Raji (cell line): ENCODE data around the gene TMEM130.

ENCODE experiments used
- POLR2A ChIP-seq: IDR thresholded peaks from 2 replicates; pipeline ENCODE4 v1.6.1; 2011; ENCODE audit warnings: low read depth, low read length, control low read depth; ENCODE audit not compliant: insufficient read depth

TMEM130 gene, protein sequence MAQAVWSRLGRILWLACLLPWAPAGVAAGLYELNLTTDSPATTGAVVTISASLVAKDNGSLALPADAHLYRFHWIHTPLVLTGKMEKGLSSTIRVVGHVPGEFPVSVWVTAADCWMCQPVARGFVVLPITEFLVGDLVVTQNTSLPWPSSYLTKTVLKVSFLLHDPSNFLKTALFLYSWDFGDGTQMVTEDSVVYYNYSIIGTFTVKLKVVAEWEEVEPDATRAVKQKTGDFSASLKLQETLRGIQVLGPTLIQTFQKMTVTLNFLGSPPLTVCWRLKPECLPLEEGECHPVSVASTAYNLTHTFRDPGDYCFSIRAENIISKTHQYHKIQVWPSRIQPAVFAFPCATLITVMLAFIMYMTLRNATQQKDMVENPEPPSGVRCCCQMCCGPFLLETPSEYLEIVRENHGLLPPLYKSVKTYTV

GRCh38 chr7:98869597-98870120 lies at the start of gene TMEM130:
Gene TMEM130, minus strand, starts transcription at chr7:98870014. Its CDS starts 153 bp downstream, at chr7:98869861.
- no peak for TF ChIP-seq POLR2A

GRCh38 chr7:98917331-98917730 lies 47.5 kb upstream of the TMEM130 start:
- TF ChIP-seq POLR2A = no peak

- TF ChIP-seq POLR2A = no peak
Measured at GRCh38 chr7:98913612-98914011, 43.8 kb upstream of the TMEM130 start.

GRCh38 chr7:98913026-98913425 lies 43.2 kb upstream of the TMEM130 start:
- no peak for TF ChIP-seq POLR2A

- no peak for TF ChIP-seq POLR2A
Measured at GRCh38 chr7:98911916-98912315, 42.1 kb upstream of the TMEM130 start.

DNA sequence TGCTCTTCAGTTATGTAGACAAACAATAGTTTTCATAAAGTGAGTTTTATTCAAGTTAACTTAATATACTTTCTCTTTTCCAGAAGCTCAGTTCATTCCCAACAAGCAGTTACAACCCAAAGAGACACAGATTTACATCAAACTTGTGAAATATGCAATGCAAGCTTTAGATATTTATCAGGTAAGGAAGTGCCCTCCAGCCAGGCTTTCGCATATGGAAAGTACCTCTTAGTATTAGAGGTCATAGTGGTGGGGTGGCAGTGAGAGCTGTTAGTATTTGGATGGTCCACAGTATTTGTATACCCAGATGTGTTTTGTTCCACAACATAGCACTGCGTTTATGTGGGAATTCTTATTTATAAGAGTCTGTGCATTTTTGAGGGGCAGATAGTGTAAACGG lies 40.6 kb upstream of the TMEM130 start:
- TF ChIP-seq POLR2A = no peak

DNA sequence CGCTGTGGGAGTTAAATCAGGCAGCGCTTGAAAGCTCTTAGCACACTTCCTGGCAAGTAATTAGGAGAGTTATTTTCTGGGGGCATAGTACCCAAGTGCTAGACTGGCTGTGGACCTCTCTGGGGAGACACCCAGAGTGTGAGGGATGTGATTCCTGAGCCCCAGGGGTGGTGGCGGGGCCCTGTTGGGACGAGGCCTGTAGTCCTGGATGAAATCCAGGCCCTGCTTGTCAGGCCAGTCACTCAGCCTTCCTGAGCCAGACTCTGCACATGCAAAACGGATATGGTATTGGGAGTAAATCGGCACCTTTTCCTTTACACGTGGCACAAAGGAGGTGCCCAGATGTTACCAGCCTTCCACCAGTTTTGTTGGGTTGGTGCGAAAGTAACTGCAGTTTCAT lies 39.7 kb upstream of the TMEM130 start:
- TF ChIP-seq POLR2A = no peak

GRCh38 chr7:98908585-98908984 lies 38.8 kb upstream of the TMEM130 start:
- no peak for TF ChIP-seq POLR2A

GRCh38 chr7:98907570-98907969 lies 37.8 kb upstream of the TMEM130 start:
- TF ChIP-seq POLR2A = no peak

- TF ChIP-seq POLR2A = no peak
Measured at GRCh38 chr7:98903246-98903645, 33.4 kb upstream of the TMEM130 start.

GRCh38 chr7:98902523-98902922 lies 32.7 kb upstream of the TMEM130 start:
- no peak for TF ChIP-seq POLR2A

DNA sequence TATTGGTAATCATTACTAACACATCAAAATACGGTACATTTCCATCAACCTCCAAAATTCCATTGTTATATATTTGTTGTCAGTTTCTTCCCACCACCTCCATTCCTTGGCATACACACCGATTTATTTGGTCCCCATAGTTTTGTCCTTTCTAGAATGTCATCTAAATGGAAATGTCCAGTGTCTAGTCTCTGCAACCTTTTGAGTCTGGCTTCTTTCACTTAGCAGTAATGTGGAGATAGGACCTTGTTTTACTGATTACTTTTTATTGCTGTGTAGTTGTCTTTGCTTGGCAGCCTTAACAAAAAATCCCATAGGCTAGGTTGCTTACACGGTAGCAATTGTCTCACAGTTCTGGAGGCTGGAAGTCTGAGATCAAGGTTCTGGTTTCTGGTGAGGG lies 31.0 kb upstream of the TMEM130 start:
- no peak for TF ChIP-seq POLR2A

GRCh38 chr7:98899816-98900215 lies 30.0 kb upstream of the TMEM130 start:
- TF ChIP-seq POLR2A = no peak

- TF ChIP-seq POLR2A = no peak
Measured at GRCh38 chr7:98892609-98893008, 22.8 kb upstream of the TMEM130 start.

DNA sequence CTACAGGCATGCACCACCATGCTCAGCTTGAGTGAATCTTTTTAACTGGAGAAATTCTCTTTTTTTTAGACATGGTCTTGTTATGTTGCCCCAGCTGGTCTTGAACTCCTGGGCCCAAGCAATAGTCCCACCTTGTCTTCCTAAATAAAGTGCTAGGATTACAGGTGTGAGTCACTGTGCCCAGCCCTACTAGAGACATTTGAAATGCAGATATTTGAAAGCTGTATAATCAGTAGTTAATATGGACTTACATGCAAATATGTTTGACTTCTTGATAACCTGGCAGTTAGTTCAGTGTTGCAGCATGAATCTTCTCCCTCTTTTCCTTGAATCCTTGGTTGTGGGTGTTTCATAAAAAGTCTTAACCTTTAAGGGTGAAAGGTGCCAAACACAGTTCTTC lies 17.2 kb upstream of the TMEM130 start:
- no peak for TF ChIP-seq POLR2A

DNA sequence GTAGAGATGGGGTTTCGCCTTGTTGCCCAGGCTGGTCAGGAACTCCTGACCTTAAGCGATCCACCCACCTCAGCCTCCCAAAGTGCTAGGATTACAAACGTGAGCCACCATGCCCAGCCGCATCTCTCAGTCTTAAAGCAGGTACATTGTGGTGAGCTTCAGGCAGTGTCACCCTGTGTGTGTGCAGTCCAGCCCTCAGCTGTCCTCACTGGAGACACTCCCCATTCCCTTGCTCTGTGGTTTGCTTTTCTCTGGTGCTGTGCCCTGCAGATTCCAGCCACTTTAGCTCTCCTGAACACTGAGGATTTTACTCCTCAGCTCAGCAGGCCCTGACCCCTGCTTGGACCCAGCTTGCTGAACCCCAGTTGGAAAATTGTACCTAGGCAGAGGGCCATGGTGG lies 14.6 kb upstream of the TMEM130 start:
- TF ChIP-seq POLR2A = no peak
